Measurements from ENCODE around the gene GALNS. TPM values are rescaled to one million over a fixed set of nuclear protein-coding genes. Genes with fewer than 3 reads are reported as not detected.

Gene GALNS
- total RNA-seq, 1 experiment from 2014 or later: 15.3 TPM

- H3K36me3 ChIP-seq: peaks cover 8% of the 10 kb centered on the region; the same call in 1 of the 2 replicates
- no peaks in the 10 kb centered on the region for H3K4me1 ChIP-seq (replicated peaks)
- no peak for DNase-seq (ENCODE audit: low read depth in 1 of 2, low spot score in 2 of 2)
- H3K9me3 ChIP-seq (replicated peaks): no peaks in the 10 kb centered on the region
- no peak overlapping the region for H3K27ac ChIP-seq
- peaks cover 20% of the 10 kb centered on the region for H3K27me3 ChIP-seq (replicated peaks)
- H3K4me3 ChIP-seq: no peak overlapping the region
Measured at GRCh38 chr16:88865310-88865709, 8.6 kb upstream of the GALNS start.

- Histone ChIP-seq H3K36me3 (peaks cover 14% of the 10 kb centered on the region), H3K27ac (no peak overlapping the region), H3K27me3 (replicated peaks) (peaks cover 12% of the 10 kb centered on the region), H3K4me1 (replicated peaks) (no peaks in the 10 kb centered on the region), H3K4me3 (no peak overlapping the region), H3K9me3 (replicated peaks) (no peaks in the 10 kb centered on the region)
- no peak for DNase-seq (ENCODE audit: low read depth in 1 of 2, low spot score in 2 of 2)
Measured at GRCh38 chr16:88864521-88864920, 7.8 kb upstream of the GALNS start.

- Histone ChIP-seq H3K27me3 (replicated peaks) (peaks cover 8% of the 10 kb centered on the region; the same call in 1 of the 2 replicates), H3K9me3 (replicated peaks) (no peaks in the 10 kb centered on the region)
Measured at GRCh38 chr16:88864099-88864498, 7.4 kb upstream of the GALNS start.

GRCh38 chr16:88863426-88863825 is 6.7 kb upstream of the GALNS start:
- Histone ChIP-seq H3K4me1 (replicated peaks) (no peaks in the 10 kb centered on the region), H3K36me3 (peaks cover 25% of the 10 kb centered on the region), H3K4me3 (no peak overlapping the region), H3K27ac (no peak overlapping the region), H3K27me3 (replicated peaks) (peaks cover 3% of the 10 kb centered on the region; the same call in 1 of the 2 replicates), H3K9me3 (replicated peaks) (no peaks in the 10 kb centered on the region)
- no peak for DNase-seq (ENCODE audit: low read depth in 1 of 2, low spot score in 2 of 2)

More at GRCh38 chr16:88864099-88864498, 7.4 kb upstream of the GALNS start:
- Histone ChIP-seq H3K4me3 (no peak overlapping the region), H3K27ac (no peak overlapping the region), H3K36me3 (peaks cover 19% of the 10 kb centered on the region), H3K4me1 (replicated peaks) (no peaks in the 10 kb centered on the region)
- no peak for DNase-seq (ENCODE audit: low read depth in 1 of 2, low spot score in 2 of 2)

- no peak for DNase-seq (ENCODE audit: low read depth in 1 of 2, low spot score in 2 of 2)
- H3K9me3 ChIP-seq (replicated peaks): no peaks in the 10 kb centered on the region
- no peak overlapping the region for H3K27ac ChIP-seq
- no peak overlapping the region for H3K4me3 ChIP-seq
- no peaks in the 10 kb centered on the region for H3K27me3 ChIP-seq (replicated peaks)
- H3K36me3 ChIP-seq: peaks cover 27% of the 10 kb centered on the region
- H3K4me1 ChIP-seq (replicated peaks): peaks cover 2% of the 10 kb centered on the region
Measured at GRCh38 chr16:88862968-88863367, 6.2 kb upstream of the GALNS start.

GRCh38 chr16:88861359-88861758 is 4.6 kb upstream of the GALNS start:
- DNase-seq (ENCODE audit: low read depth in 1 of 2, low spot score in 2 of 2): no peak
- Histone ChIP-seq H3K36me3 (peaks cover 31% of the 10 kb centered on the region), H3K27me3 (replicated peaks) (no peaks in the 10 kb centered on the region), H3K4me1 (replicated peaks) (peaks cover 7% of the 10 kb centered on the region), H3K9me3 (replicated peaks) (no peaks in the 10 kb centered on the region), H3K27ac (no peak overlapping the region), H3K4me3 (no peak overlapping the region)

- H3K27me3 ChIP-seq (replicated peaks): no peaks in the 10 kb centered on the region
- no peak overlapping the region for H3K27ac ChIP-seq
- H3K36me3 ChIP-seq: peaks cover 32% of the 10 kb centered on the region
- no peak overlapping the region for H3K4me3 ChIP-seq
- peaks cover 13% of the 10 kb centered on the region for H3K4me1 ChIP-seq (replicated peaks)
- no peaks in the 10 kb centered on the region for H3K9me3 ChIP-seq (replicated peaks)
- no peak for DNase-seq (ENCODE audit: low read depth in 1 of 2, low spot score in 2 of 2)
Measured at GRCh38 chr16:88859381-88860091, 2.8 kb upstream of the GALNS start.

GRCh38 chr16:88857728-88858339 is 1.1 kb upstream of the GALNS start:
- Histone ChIP-seq H3K4me1 (replicated peaks) (peaks cover 26% of the 10 kb centered on the region), H3K27ac (no peak overlapping the region), H3K27me3 (replicated peaks) (no peaks in the 10 kb centered on the region), H3K9me3 (replicated peaks) (no peaks in the 10 kb centered on the region), H3K36me3 (peaks cover 35% of the 10 kb centered on the region), H3K4me3 (peak overlapping the region; percentile 80)
- peak in 1 of 2 experiments; percentile 82 for DNase-seq (ENCODE audit: low read depth in 1 of 2, low spot score in 2 of 2)

GRCh38 chr16:88856122-88856827 is 472 bp downstream of the GALNS start:
- no peaks in the 10 kb centered on the region for H3K9me3 ChIP-seq (replicated peaks)
- H3K4me3 ChIP-seq: peak overlapping the region; percentile 80
- peaks cover 39% of the 10 kb centered on the region for H3K36me3 ChIP-seq
- no peak overlapping the region for H3K27ac ChIP-seq
- H3K4me1 ChIP-seq (replicated peaks): peaks cover 30% of the 10 kb centered on the region
- DNase-seq (ENCODE audit: low read depth in 1 of 2, low spot score in 2 of 2): no peak
- H3K27me3 ChIP-seq (replicated peaks): no peaks in the 10 kb centered on the region

GRCh38 chr16:88855736-88856121 is 1.0 kb downstream of the GALNS start:
- Histone ChIP-seq H3K9me3 (replicated peaks) (no peaks in the 10 kb centered on the region), H3K4me1 (replicated peaks) (peaks cover 30% of the 10 kb centered on the region), H3K27ac (no peak overlapping the region), H3K36me3 (peaks cover 37% of the 10 kb centered on the region), H3K27me3 (replicated peaks) (no peaks in the 10 kb centered on the region), H3K4me3 (peak overlapping the region; percentile 80)
- DNase-seq (ENCODE audit: low read depth in 1 of 2, low spot score in 2 of 2): no peak

- Histone ChIP-seq H3K4me1 (replicated peaks) (peaks cover 30% of the 10 kb centered on the region), H3K27me3 (replicated peaks) (no peaks in the 10 kb centered on the region), H3K9me3 (replicated peaks) (no peaks in the 10 kb centered on the region), H3K27ac (no peak overlapping the region), H3K36me3 (peaks cover 32% of the 10 kb centered on the region), H3K4me3 (no peak overlapping the region)
- DNase-seq (ENCODE audit: low read depth in 1 of 2, low spot score in 2 of 2): no peak
Measured at GRCh38 chr16:88855176-88855575, 1.6 kb downstream of the GALNS start.

GRCh38 chr16:88854306-88855111 is 2.2 kb downstream of the GALNS start:
- Histone ChIP-seq H3K9me3 (replicated peaks) (no peaks in the 10 kb centered on the region), H3K27ac (no peak overlapping the region), H3K36me3 (peaks cover 31% of the 10 kb centered on the region), H3K4me3 (no peak overlapping the region), H3K27me3 (replicated peaks) (no peaks in the 10 kb centered on the region), H3K4me1 (replicated peaks) (peaks cover 30% of the 10 kb centered on the region)
- DNase-seq (ENCODE audit: low read depth in 1 of 2, low spot score in 2 of 2): no peak

GRCh38 chr16:88853325-88853941 is 3.3 kb downstream of the GALNS start:
- H3K36me3 ChIP-seq: peaks cover 20% of the 10 kb centered on the region
- DNase-seq (ENCODE audit: low read depth in 1 of 2, low spot score in 2 of 2): peak in 1 of 2 experiments; percentile 31
- no peak overlapping the region for H3K4me3 ChIP-seq
- H3K4me1 ChIP-seq (replicated peaks): peaks cover 30% of the 10 kb centered on the region
- no peaks in the 10 kb centered on the region for H3K9me3 ChIP-seq (replicated peaks)
- H3K27me3 ChIP-seq (replicated peaks): no peaks in the 10 kb centered on the region
- H3K27ac ChIP-seq: no peak overlapping the region

All from SJSA1 (cell line).